Endometrial microvascular endothelial cells (primary cell): ENCODE data around the gene DCST1. TPM values are rescaled to one million over a fixed set of nuclear protein-coding genes. Genes with fewer than 3 reads are reported as not detected.

Experiments used
- in situ Hi-C: cut with HindIII; loops from 2 replicates; pipeline ENCODE4 v1.10.0; 2017; ENCODE audit warnings: low sequenced_read_pairs, low pct_unique_long_range_greater_than_20kb; ENCODE audit errors: inconsistent ontology term
- total RNA-seq: library from RNA; depleted of rRNA; stranded (reverse); fragments of >200 nt; gene quantifications from one replicate; pipeline ENCODE4 v1.2.3, GENCODE V29; 2015; ENCODE audit errors: inconsistent ontology term

DCST1 gene
- total RNA-seq, 1 donor from 2014 or later = not detected

DNA sequence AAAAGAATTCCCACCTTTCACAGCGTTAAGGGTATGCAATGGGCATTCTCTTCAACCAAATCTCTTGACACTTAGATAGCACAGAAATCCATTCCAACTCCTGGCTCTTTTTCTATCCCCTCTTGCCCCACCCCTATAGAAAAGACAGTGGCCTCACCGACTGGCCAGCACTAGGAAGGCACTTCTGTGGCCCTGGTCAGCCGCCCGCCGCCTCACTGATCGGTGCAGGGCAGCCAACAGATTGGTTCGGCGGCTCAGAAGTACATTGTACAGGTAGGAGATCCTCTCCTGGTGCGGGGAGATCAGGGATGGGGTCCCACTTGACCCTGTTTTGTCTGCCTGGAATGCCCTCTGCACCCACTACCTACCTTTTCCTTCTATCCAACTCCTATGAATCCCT, 9.3 kb upstream of the DCST1 start:
- in situ Hi-C loops = no loop called here

DNA sequence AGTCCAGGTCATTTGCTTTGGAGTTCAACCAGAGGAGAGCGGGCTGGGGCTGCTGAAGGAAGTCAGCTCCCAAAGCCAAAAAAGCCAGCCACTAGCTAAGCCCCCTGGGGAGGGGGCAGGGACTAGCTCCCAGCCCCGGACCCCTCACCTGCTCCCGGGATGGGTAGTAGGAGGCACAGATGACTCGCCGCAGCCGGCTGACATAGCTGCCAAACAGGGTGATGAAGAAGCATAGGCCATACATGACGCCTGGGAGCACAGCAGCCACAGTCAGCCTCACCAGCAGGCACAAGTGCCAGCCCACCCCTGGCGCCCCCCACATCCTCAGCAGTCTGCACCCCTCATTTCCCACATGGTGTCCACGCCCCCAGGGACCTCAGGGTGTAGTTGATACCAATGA, 7.5 kb upstream of the DCST1 start:
- in situ Hi-C loops = no loop called here

DNA sequence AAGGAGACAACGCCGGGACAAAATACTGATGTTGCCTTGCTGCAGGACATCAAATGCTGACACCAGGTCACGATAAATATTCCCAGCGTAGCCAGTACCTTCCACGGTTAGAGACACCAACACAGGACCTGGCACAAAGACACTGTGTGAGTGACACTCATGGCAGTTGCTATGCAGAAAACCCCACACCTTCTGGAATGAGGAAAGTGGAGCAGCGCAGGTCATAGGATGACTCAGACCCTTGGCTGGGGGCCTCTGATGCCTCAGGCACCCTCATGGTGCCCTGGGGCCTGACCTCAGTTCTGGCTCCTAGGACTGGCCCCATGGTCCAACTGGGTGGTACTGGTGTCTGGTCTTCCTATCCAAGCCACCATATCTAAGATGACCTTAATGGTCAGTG, 7.0 kb upstream of the DCST1 start:
- in situ Hi-C loops = no loop called here

DNA sequence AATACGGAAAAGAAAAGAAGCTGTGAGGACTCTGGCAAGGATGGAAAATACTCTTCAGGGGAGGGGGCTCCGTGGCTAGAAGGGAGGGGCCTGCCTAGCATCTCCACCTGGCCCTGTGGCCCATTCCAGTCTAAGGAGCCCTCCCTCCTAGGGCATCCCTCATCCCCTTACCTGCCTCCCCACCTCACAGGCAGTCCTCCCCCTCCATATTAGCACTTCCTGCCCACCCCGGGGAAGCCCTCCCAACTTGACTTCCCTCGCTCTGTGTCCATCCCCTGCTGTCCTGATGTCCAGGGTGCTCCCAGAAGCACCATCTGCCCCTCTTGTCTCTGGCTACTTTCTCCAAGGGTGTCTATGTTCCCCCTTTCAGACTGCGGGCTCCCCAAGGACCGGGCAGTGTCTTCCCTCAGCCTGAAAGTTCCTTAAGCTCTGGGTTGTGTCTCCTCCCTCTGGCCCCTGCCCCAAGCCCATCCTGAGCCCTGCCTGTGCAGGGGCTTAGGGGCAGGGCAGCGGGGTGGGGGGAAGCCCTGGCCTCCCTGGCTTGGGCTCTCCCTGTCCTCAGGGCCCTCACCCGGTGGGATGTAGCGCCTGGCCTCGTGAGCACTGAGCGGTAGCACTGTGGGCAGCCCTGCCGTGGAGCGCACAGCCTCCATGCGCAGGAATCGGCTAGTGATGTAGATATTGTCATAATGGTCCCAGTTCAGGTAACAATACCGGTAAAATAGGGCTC, 3.9 kb upstream of the DCST1 start:
- in situ Hi-C loops = no loop called here

DNA sequence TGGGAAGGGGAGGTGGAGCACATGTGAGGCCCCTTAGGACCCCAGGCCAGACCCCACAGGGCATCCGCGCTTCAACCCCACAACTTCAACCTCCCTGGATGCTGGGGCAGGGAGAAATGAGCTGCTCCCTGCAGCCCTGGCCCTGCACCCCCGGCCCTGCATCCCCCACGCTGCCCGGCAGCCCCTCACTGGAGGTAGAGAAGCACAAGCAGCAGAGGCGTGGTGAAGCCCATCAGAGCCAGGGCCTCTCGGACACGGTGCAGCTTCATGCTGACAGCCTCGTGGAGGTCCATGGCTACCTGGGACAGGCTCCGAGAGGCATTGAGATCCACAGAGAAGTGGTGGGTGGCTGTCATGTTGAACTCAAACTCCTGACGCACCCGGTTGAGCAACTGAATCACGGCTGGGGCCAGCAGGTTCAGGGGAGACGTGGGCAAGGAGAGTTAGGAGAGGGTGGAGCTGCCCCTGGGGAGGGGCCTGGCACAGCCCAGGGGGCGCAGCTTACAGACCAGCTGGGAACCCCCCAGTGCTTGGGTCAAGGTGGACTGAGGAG, 3.3 kb upstream of the DCST1 start:
- in situ Hi-C loops = no loop called here

DNA sequence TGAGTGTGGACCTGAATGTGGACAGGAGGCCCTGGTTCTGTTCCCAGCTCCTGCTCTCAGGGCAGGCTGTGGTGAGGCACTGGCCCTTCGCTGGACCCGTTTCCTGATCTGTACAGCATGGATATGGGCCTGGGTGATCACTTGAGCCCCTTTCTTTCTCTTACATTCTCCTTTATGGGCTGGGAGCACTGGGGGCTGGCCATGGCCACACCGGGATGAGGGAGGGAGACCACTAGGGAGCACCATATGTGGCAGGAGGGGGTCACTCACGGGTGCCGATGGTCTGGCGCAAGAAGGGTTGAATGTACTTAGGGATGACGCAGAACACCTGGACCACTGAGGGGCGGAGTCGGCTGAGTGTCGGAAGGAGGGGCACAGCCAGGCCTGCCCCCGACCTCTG, 2.7 kb upstream of the DCST1 start:
- in situ Hi-C loops = no loop called here

DNA sequence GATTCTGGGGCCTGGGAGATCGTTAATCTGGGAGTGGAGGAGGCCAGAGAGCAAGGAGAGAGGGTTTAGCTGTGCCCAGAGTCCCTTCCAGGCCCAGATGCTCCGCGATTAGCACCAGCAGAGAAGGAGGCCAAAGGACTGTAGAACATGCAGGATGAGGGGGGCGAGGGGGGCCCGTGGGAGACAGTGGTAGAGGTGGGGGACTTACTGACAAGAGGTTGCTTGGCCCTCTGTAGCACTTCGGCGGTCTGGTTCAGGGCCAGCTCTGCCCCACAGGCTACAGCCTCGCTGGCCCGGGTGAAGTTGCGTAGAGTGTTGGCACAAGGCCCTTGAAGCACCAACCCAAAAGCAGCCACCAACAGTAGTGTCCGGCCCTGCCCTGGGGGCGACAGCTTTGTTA, 738 bp upstream of the DCST1 start:
- in situ Hi-C loops = no loop called here

DNA sequence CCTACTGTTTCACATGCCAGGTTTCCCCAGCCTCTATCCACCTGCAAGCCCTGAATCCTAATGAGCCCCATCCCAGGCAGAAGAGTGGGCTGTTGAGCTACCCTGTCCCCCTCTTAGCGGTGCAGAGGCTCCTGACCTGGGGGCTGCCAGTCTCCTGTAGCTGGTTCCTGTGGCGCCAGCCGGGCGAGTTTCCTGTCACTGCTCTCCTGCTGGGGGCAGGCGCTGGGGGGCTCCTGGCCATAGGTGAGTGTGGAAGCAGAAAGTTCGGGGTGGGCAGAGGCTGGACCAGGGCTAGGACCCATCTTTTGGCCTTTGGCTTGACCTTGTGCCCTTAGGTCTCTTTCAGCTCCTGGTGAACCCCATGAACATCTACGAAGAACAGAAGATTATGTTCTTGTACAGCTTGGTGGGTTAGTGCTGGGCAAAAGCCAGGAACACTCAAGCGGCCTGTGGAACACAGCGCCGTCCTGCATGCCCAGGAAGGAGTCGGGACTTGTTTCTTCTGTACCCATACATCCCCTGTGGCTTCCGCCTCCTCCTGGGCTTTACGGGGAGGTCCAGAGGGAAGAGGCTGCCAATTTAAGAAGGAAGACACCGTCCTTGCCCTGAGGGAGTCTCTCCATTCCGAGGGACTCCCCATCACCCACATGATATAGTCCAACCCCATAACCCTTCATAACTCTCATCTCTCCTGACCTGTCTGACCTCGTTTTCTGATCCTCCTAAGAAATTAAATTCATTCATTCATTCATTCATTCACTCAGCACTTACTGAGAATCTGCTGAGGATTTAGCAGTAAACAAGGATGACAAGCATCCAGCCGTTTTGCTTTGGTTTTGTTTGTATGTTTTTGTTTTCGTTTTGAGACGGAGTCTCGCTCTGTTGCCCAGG, 939 bp downstream of the DCST1 start:
- in situ Hi-C loops = no loop called here

DNA sequence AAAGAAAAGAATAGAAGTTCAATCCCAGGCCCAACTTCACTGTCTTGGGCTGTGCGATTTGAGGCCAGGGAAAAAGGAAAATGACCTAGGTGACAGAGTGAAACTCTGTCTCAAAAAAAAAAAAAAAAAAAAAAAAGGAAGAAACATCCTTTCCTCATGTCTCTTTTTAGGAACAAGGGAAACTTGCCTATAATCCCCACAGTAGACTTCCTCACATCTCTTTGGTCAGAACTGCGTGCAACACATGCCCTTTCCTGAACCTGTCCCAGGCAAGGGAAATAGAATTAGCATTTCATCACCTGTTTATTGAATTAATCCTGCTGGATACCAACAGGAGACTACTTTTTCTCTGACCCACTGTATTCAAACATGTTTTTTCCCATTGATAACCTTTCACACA, 2.3 kb downstream of the DCST1 start:
- in situ Hi-C loops = no loop called here

DNA sequence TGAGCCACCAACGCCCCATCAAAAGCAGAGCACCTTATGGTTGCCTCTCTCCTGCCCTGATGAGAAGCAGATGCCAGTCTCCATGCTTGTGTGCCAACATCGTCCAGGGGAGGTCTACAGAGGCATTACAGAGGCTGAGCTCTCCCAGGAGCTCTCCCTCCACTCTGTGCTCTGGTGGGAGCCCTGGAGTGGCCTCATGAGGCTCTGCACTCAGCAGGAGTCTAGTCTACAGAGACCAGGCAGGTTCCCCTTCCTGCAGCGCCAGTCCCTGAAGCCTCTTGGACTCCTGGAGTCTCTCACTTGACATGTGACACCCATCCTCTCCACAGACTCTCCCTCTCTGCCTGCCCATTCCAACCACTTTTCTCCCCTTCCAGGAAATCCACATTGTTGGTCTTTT, 3.4 kb downstream of the DCST1 start:
- in situ Hi-C loops = no loop called here

DNA sequence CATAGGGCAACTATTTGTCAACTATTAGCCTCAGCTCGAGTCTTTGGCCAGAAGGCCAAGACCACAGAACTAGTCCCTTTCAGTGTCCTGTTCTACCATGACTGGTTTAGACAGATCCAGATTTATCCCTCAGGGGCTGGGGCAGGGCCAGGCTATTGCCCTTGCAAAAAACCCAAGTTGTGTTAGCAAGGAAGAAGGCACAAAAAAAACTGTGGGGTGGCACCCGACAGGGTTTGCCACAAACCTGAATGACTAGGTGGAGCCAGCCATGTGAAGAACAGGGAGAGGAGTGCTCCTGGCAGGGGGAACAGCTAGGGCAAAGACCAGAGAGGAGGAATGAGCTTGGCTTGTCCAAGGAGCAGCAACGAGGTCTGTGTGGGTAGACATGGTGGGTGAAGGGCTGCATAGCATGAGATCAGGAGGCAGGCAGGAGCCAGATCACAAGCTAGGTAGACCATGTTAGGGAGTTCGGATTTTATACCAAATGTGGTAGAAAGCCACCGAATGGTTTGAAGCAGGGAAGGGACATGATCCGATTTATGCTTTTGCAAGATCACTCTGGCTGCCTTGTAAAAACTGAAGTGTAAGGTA, 4.3 kb downstream of the DCST1 start:
- in situ Hi-C loops = no loop called here

DNA sequence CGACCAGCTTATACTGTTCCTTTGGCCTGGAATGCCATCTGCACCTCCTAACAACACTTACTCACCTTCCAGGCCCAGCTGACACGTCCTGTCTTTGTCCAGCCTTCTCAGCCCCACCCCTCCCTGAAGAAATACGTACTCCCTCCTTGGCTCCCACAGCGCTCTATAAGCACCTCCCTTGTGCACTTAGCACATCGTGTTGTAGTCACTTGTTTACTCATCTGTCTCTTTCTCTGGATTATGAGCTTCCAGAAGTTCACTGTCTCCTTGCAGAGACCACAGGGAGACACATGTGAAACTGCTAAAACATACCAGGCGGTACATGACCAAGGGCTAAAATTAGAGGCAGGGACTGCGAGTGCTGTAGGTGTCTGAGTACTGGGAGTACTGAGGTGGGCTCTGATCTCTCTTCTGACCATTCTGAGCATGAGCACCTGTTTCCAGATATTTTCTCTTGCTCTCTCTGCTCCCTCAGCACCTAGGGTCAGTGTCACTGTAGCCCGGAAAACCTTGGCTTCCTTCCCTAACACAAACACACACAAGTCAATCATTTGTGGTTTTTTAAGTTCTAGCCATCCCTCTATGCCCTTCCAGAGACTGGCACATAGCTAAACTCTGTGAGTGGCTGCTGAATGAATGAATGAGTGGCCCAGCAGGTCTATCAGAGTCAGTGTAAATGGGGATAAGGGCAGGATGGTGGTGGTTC, 5.1 kb downstream of the DCST1 start:
- in situ Hi-C loops = no loop called here

DNA sequence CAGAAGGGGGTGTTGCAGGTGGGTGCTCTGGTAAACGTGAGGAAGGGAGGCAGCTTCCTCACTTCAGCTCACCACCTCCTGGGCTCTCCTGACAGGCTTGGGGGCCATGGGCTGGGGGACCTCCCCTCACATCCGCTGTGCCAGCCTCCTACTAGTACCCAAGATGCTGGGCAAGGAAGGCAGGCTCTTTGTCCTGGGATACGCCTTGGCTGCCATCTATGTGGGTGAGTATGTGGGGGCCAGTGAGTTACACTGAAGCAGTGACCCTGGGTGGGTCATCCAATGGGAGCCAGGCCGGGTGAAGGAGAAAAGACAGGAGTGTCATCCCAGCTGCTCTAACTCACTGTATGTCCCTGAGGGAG, 5.7 kb downstream of the DCST1 start:
- in situ Hi-C loops = no loop called here

DNA sequence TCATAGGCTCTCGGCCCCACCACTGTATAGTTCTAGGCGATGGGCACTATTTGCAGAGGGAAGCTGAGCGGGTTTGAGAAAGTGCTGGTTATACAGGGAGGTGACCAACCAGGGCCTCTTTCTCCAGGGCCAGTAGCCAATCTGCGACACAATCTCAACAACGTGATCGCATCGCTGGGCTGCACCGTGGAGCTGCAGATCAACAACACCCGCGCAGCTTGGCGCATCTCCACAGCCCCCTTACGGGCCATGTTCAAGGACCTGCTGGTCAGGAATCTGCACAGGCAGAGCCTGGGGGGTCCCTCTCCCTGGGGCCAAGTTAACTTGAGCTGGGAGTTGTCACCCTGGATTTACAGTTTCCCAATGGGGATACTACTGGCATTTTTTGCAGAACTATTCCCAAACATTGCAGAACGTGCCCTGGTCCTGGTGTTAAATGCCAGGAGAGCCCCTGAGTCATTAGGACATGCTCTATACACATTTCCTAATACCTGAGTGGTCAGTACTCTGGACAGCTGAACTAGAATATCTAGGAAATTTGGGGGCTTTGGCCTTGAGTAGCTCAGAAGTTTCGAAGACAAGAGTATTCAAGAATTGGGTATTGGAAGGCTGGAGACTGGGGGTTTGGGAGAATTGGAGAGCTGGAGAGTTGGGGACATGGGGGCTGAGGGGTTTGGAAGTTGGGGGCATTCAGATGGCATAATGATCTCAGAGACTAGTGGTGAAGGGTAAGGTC, 6.9 kb downstream of the DCST1 start:
- in situ Hi-C loops = no loop called here

DNA sequence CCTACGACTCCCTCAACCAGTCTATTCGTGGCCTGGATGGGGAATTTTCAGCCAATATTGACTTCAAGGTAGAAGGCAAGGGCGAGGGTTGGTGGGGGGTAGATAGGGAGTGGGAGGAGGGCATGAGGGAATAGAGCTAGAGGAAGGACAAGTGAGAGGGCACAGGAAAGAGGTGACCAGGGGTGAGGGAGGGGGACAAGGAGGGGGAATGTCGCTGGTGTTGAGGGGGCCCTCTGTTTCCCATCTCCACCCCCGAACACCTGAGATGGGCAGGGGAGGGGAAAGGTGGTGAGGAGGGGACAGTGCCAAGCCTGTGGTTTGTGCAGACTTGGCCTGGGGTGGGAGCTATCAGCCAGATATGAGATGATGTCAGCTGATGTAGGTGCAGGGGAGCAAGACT, 9.2 kb downstream of the DCST1 start:
- in situ Hi-C loops = no loop called here

DNA sequence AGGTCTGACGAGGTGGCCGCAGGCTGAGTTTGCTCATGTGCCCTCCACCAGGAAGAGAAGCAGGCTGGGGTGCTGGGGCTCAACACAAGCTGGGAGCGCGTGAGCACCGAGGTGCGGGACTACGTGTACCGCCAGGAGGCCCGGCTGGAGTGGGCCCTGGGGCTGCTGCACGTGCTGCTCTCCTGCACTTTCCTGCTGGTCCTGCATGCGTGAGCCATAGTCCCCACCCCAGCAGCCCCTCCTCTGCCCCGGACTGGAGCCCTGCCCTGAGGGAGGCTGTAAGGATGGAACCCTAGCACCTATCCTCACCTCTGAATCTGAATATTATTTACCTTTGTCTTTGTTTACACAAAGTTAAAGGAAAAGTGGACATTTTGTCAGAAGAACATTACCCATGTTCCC, 9.7 kb downstream of the DCST1 start:
- in situ Hi-C loops = no loop called here

DNA sequence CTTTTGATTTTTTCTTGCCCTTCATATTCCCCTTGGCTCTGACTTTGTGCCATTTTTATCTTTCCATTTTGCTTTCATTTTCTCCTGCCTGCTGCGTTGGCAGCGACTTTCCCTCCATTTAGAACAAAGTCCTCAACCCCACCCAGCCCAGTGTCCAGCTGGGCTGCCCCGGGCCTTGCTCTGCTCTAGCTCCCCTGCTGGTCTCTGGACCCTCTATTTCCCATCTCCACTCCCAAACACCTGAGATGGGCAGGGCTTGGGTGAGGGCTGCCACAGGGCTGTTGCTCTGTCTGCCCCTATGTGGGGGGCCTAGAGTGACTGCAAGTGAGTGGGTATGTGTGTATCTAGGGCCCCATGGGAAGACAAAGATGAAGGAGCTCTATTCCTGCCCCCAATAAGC, 10.2 kb downstream of the DCST1 start:
- in situ Hi-C loops = no loop called here

DNA sequence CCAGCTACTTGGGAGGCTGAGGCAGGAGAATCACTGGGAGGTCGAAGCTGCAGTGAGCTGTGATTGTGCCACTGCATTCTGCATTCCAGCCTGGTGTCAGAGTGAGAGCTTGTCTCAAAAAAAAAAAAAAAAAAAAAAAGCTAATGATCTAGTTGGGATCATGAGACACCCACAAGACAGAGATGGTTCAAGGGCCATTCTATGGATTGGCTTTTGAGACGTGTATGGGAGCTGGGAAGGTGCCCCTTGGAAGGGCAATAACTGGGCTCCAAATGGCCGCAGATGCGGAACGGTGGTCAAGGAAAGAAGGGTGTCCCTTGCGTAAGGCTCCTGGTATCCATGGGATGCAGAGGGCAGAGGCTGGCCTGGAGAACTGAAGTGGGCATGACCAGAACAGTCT, 10.7 kb downstream of the DCST1 start:
- in situ Hi-C loops = no loop called here
